Neutrophil (primary cell): ENCODE data around the gene TAP2.

Experiments used
- H3K27ac ChIP-seq: fragments of 200-600 bp; sonication (generic); 2 replicates; pipeline ENCODE4 v1.5.1; 2016; ENCODE audit warnings: mild to moderate bottlenecking, moderate library complexity
- H3K27me3 ChIP-seq: fragments of 200-600 bp; sonication (generic); 2 replicates; pipeline ENCODE4 v1.6.0; 2016; ENCODE audit warnings: mild to moderate bottlenecking
- H3K36me3 ChIP-seq: fragments of 200-600 bp; sonication (generic); 2 replicates; pipeline ENCODE4 v1.5.1; 2017
- H3K4me1 ChIP-seq, 2 experiments: fragments of 200-600 bp in 1 of 2; sonication (generic) in 1 of 2; 1 replicate in 1 of 2; 2 replicates in 1 of 2; pipeline versions ENCODE4 v1.5.1 to v1.6.1; 2013 to 2016; ENCODE audit warnings: low read depth in 1 of 2, low read length in 1 of 2, mild to moderate bottlenecking in 1 of 2, moderate library complexity in 1 of 2; ENCODE audit not compliant: control insufficient read depth in 1 of 2, insufficient read depth in 1 of 2
- H3K4me3 ChIP-seq, 2 experiments: fragments of 200-600 bp in 1 of 2; sonication (generic) in 1 of 2; 1 replicate in 1 of 2; 2 replicates in 1 of 2; pipeline ENCODE4 v1.5.1; 2013 to 2016; ENCODE audit warnings: low read depth in 1 of 2, low read length in 1 of 2, mild to moderate bottlenecking in 1 of 2, moderate library complexity in 1 of 2
- H3K9me3 ChIP-seq: fragments of 200-600 bp; sonication (generic); 2 replicates; pipeline ENCODE4 v1.5.1; 2016
- TF ChIP-seq, protein P1 (sequence below): fragments of 200-600 bp; sonication (generic); IDR thresholded peaks from 2 replicates; pipeline ENCODE4 v1.5.1; 2016; ENCODE audit warnings: antibody characterized with exemption

Gene TAP2

GRCh38 chr6:32858194-32858593 lies 19.7 kb upstream of the TAP2 start:
- TF ChIP-seq, protein P1, sequence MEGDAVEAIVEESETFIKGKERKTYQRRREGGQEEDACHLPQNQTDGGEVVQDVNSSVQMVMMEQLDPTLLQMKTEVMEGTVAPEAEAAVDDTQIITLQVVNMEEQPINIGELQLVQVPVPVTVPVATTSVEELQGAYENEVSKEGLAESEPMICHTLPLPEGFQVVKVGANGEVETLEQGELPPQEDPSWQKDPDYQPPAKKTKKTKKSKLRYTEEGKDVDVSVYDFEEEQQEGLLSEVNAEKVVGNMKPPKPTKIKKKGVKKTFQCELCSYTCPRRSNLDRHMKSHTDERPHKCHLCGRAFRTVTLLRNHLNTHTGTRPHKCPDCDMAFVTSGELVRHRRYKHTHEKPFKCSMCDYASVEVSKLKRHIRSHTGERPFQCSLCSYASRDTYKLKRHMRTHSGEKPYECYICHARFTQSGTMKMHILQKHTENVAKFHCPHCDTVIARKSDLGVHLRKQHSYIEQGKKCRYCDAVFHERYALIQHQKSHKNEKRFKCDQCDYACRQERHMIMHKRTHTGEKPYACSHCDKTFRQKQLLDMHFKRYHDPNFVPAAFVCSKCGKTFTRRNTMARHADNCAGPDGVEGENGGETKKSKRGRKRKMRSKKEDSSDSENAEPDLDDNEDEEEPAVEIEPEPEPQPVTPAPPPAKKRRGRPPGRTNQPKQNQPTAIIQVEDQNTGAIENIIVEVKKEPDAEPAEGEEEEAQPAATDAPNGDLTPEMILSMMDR, result no peak
- H3K36me3 ChIP-seq, result peaks cover 69% of the 10 kb centered on the region

GRCh38 chr6:32857156-32857891 lies 18.8 kb upstream of the TAP2 start:
- Histone ChIP-seq H3K4me3 (no peak overlapping the region), H3K36me3 (peaks cover 68% of the 10 kb centered on the region), H3K27me3 (no peaks in the 10 kb centered on the region), H3K9me3 (no peaks in the 10 kb centered on the region), H3K27ac (peak overlapping the region; percentile 68), H3K4me1 (peaks cover 31 to 35% of the 10 kb centered on the region in 2 experiments)
- TF ChIP-seq, protein P1, result no peak

More at GRCh38 chr6:32858194-32858593, 19.7 kb upstream of the TAP2 start:
- H3K4me1 ChIP-seq, result peaks cover 26 to 33% of the 10 kb centered on the region in 2 experiments
- no peaks in the 10 kb centered on the region for H3K27me3 ChIP-seq
- H3K27ac ChIP-seq, result peak overlapping the region; percentile 68
- no peaks in the 10 kb centered on the region for H3K9me3 ChIP-seq
- H3K4me3 ChIP-seq, result peak overlapping the region in 1 of 2 experiments; percentile 33

DNA sequence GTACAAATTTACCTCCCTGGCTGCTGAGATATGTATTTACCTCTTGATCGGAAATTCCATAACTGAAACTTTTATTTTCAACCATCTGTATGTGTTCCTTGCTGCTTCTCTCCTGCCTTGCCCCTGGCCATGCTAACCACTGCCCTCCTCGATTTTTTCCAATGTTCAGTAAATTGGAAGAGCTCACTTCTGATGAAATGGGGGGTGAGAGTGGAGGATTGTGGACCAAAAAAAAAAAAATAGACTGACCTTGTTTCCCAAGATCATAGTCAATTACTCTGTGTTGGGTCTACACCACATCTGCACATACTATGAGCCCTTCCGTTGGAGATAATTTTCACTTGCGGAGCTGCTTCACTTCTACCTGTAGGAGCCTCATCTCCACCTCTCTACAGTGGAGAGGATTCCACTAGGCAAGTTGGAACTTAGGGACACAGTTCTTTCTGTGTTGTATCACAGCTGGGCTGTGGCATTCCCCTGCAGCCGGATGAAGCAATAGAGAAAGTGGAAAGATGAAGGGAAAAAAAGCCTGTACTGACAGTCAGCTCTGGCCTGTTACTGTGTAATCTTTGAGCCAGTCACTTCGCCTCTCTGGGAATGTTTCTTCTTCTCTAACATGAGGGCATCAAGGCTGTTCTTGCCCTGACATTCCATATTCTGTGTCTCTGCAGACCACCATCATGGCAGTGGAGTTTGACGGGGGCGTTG lies 17.1 kb upstream of the TAP2 start:
- peaks cover 48 to 52% of the 10 kb centered on the region in 2 experiments for H3K4me1 ChIP-seq
- H3K9me3 ChIP-seq, result no peaks in the 10 kb centered on the region
- H3K4me3 ChIP-seq, result peak overlapping the region; percentile 85 to 91
- H3K27me3 ChIP-seq, result no peaks in the 10 kb centered on the region
- H3K27ac ChIP-seq, result peak overlapping the region; percentile 96
- H3K36me3 ChIP-seq, result peaks cover 68% of the 10 kb centered on the region
- TF ChIP-seq, protein P1, result no peak

DNA sequence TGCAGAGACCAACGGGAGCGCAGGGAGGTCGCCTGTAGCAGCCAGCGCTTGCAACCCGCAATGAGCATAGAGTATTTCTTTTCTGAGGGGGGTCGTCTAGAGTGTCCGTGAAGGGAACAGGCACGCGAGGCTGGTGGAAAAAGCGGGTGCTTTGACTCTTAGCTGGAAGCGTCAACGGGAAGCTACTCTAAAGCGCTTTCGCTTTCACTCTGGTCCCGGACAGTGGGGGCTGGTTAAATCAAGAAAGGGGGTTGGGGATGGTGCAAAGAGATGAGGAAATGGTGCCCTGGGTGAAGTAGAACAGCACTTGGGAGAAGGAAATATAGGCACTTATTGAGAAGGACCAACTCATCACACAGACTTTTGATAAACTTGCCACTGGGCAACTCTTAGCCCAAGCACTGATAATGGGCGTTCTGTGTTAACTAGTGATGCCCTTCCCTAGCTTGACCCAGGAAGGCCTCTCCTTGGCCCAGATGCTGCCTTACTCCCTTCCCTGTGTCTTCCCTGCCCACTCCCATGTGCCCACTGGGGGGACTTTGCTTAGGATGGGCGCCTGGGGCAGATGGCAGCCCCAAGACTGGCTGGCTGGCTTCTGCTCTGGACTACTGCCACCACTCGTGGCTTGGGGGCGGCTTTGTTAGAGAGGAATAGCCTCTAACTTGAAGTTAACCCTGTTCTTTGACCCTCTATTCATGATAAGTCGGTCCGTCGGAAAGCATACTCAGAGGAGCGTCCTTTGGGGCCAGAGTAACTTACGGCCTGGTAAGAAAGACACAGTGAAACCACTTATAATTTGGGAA lies 16.0 kb upstream of the TAP2 start:
- Histone ChIP-seq H3K27me3 (no peaks in the 10 kb centered on the region), H3K36me3 (peaks cover 68% of the 10 kb centered on the region), H3K4me1 (peaks cover 55 to 62% of the 10 kb centered on the region in 2 experiments), H3K9me3 (no peaks in the 10 kb centered on the region), H3K4me3 (peak overlapping the region; percentile 85 to 91), H3K27ac (peak overlapping the region; percentile 96)
- TF ChIP-seq, protein P1, result no peak

DNA sequence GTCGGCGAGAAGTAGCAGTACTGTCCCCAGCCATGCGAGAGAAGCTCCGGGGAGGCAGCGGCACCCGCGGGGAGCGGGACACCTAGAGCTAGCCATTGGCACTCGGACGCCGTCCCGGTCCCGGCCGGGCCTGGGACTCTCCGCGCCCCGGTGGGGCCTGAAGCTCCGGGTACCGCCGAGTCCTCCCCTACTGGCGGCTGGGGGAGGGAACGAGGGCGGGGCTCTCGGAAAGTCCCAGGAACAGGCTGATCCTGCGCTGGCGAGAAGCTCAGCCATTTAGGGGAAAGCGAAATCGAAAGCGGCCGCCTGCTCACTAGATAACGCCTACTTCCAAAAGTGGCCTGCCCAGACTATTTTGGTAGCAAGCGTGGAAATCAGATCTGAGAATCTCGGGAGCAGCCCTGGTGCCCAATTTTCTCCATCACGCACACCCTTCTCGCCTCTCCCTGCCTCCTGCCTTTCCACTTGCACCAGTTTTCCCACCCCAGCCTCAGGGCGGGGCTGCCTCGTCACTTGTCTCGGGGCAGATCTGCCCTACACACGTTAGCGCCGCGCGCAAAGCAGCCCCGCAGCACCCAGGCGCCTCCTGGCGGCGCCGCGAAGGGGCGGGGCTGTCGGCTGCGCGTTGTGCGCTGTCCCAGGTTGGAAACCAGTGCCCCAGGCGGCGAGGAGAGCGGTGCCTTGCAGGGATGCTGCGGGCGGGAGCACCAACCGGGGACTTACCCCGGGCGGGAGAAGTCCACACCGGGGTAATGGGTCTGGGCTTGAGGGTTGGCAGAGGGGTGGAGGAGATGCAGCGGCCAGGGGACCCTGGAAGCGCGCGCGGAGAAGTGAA lies 15.2 kb upstream of the TAP2 start, which contains the start of the genes PSMB9 and TAP1:
Gene PSMB9 (plus strand): TSS at position 652 of the 835 bp plus-strand sequence. CDS start 38 bp downstream, at position 690.
Gene TAP1 (minus strand): TSS at position 164 of the 835 bp plus-strand sequence. CDS start 68 bp downstream, at position 96.
- peak within 1 kb of the TSS; percentile 96 for H3K27ac ChIP-seq
- TF ChIP-seq, protein P1, result peak; percentile 90
- peaks cover 55 to 67% of the 10 kb centered on the region in 2 experiments for H3K4me1 ChIP-seq
- peaks cover 68% of the 10 kb centered on the region for H3K36me3 ChIP-seq
- H3K27me3 ChIP-seq, result no peaks in the 10 kb centered on the region
- H3K4me3 ChIP-seq, result peak within 1 kb of the TSS; percentile 85 to 91
- no peaks in the 10 kb centered on the region for H3K9me3 ChIP-seq
